ENCODE results near the gene GABBR2. TPM values are rescaled to one million over a fixed set of nuclear protein-coding genes. Genes with fewer than 3 reads are reported as not detected.
A peak's percentile ranks its signal among the peaks of the same experiment; 100 is the strongest.

The GABBR2 gene
- total and polyA plus RNA-seq, 9 of the 15 experiments (the other 6 are each of a cell fraction or from before 2014, with no cell fraction given), result 0.15 to 1.9 (median 0.32) TPM

- TF ChIP-seq ZNF407 (IDR thresholded peaks at IDR 0.05; ENCODE audit: low read depth), result no peak
- TF ChIP-seq RBM25 (IDR thresholded peaks at IDR 0.05; ENCODE audit: low read depth, low read length, severe bottlenecking), result peak; percentile 68
- no peak for TF ChIP-seq MNT (conservative IDR thresholded peaks at IDR 0.05)
- TF ChIP-seq BCOR (IDR thresholded peaks at IDR 0.05), result peak; percentile 67
- TF ChIP-seq POLR2G (IDR thresholded peaks at IDR 0.05; ENCODE audit: low read depth, low read length), result no peak
Observed at GRCh38 chr9:98691890-98692289, 16.8 kb downstream of the GABBR2 start (continued).

Measured in K562 (cell line).